GM21515 (cell line): Measurements from ENCODE around the gene HOXC9.

Experiments used
- ATAC-seq: cut with Tn5 transposase; IDR thresholded peaks from one replicate; pipeline ENCODE4 v1.9.1; 2021; ENCODE audit not compliant: unreplicated experiment

HOXC9 gene

DNA sequence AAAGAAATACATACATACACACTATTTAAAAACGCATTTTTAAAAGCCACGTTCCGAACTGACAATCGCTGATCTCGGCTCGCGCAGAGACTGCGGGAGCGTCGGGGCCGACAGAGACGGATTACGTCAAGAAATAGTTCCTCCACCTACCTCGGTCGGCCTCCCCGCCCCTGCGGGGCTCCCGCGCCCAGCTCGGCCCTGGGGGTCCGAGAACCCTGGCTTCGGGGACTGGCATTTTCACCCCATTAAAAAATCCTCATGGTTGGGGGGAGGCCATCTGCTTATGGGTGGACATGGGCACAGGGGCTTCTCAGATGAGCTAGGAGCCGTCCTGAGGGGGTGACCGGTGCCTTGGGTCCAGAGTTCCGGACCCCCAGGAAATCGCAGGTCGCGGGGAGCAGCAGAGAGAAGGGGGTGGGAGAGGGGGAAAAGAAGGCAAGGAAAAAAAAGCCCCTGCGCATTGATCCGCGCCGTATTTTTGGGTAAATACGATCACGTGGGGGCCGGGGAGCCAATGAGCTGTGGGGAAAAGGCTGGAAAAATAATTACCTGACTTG lies 324 bp upstream of the HOXC9 start:
- no peak for ATAC-seq

DNA sequence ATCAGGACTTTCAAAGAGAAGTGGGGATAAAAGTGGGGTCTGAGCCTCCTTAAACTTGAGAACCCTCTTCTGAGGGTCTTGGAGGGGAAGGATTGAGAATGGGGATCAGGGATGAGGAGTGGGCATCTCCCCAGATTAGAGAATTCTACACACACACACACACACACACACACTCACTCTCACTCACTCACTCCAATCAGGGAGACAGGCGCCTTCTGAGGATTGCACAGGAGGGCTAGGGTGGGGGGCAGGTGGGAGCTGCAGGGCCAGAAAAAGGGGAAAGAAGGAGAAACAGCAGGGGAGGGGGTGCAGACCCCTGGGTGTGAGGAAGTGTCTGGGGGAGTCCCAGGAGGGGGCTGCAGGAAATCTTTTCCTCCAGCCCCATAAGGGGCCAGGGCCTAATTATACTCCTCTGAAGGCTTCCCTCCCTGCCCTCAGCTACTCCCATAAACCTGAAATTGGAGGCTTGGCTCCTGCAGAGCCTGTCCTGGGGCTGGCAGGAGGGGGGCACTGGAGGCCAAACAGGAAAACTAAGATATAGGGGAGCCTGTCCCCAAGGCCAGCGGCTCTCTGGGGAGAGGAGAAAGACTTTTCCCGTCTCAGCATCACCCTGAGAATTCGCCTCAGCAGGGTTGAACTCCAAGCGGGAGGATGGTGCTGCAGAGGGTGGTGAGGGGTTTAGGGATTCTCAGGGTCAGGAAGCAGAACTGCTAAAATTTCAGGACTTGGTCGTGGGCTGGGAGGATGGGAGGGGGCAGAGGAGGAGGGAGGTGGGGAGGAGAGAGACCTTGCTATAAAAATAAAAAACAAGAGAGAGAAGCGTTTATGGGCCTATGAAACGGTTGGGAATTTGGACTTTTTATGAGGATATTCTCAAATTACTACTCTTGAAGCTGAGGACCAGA lies 1.6 kb downstream of the HOXC9 start:
- ATAC-seq = no peak

DNA sequence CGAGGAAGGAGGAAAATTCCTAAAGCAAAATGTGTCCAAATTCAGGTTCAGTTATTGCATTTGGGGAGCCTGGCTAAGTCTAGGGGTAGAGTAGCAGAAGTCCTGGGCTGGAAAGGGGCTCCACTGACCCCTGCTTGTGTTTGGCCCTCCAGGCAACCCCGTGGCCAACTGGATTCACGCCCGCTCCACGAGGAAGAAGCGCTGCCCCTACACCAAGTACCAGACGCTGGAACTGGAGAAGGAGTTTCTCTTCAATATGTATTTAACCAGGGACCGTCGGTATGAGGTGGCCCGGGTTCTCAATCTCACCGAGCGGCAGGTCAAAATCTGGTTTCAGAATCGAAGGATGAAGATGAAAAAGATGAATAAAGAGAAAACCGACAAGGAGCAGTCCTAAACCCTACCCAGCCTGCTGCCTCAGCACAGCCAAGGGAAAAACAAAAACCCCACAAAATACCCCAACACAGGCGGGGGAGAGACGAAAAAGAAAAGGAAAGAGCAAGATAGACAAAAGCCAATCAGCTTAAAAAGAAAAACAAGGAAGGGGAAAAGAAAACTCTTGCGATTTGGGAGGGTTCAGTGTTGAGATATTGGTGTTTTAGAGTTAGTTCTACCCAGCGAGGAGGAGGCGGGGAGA lies 2.4 kb downstream of the HOXC9 start:
- no peak for ATAC-seq

DNA sequence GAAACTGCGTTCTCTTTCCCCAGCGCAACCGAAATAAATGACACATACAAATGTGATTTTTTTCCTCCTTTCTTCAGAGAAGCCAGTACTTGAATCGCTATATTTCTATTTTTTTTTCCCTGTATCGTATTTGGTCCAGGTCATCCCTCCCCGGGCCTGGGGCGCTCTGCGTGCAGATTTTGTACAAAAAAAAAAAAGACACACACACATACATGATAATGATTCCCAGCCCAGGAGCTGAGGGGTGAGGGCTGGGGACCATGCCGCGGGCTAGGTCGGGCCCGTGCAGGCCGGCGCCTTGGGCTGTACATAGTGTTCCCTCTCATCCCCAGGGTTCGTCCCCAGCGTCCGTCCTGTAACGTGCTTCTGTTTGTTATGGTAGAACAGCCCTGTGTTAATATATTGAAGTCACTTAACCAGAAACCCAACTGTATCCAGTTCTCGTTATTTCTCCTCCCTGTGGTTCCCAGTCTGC lies 3.0 kb downstream of the HOXC9 start:
- ATAC-seq = no peak

DNA sequence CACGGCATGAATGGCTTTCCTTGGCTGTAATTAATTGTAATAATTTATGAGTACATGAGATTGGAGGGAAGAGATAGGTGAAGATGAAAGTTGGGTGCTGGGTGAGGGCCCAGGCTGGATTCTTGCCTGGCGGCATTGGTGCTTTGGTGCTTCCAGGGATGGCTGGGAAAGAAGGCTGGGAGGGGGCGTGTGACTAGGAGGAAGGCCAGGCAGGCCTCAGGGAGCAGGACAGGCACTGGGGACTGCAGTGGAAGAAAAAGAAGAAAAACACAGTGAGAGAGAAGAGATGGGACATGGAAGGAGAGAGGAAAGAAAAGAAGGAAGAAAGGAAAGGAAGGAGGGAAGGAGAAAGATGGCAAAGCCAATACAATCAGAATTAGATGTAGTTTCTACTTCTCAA lies 3.7 kb downstream of the HOXC9 start:
- ATAC-seq = no peak

DNA sequence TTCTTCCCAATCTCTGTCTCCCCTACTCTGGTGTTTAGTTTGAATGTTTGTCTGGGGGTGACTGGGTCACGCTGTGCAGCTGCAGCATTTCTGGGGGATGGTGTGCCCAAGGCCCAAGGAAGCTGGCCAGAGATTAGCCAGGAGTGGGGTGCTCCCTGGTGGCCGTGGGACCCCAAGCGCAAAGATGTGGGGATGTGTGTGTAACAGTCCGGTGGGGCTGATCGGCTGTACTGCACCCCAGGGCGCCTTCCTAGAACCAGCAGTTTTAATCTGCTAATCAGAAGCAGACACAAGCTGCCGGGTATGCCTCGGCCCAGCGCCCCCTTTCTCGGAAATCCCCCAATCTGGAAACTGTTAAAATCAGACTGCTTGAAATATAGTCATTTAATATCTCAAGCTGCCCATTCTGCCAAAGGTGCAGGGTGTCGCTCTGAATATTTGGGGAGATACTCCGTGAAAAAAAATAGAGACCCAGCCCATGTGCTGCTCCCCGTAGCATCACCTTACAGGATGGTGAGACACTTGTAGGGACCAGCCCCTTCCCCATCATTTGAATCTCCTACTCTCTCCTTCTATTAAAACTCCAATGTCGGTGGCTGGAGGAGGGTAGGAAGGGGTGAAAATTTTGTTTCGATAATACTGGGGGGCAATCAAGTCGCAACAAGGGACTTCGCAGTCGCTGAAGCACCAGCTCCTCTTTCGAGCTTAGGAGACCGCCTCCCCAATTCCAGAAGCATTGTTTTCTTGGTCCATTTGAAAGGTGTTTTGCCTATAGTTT lies 4.3 kb downstream of the HOXC9 start:
- ATAC-seq = no peak

DNA sequence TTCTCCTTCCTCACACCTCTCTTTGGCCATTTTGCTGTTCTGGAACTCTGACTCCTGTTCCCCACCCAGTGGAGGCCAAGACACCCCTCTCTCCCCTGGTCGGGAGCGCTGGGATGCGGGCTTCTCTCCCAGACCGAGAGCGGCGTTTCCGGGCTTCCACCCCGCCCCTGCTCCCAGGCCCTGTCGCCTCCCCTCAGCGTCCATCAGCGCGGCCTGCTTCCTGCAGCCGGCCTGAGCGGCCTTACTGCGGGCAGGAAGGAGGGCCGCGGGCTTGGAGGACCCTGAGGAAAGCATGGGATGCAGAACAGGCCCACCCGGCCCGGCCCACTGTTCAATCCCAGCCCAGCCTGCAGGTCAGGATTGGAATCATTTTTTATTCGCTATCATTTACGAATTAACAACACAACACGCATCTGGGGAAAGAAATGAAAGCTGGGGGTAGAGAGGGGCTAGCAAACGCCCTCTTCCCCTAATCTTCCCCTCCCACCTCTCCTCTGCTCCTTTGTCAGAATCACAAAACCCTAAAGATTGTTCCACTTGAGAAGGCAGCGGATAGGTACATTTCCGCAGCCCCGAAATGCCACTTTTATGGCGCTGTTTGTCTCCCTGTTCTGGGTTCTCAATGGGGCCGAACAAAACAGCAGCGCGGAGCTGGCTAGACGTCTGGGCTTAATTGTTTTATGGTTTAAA lies 5.0 kb downstream of the HOXC9 start:
- no peak for ATAC-seq

DNA sequence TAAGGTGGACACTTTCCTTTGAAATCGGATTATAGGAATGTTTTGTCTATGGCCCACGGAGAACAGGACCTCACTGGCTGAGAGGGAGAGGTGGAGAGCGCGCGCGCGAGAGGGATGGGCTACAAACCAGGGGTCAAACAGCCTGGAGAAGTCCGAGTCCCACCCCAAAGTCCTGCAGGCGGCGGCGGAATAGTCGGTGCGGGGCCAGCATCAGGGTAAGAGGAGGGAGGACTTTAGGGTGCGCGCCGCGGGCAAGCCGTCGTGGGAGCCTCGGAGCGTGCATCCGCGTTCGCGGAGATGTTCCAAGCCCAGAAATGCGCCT lies 5.5 kb downstream of the HOXC9 start:
- no peak for ATAC-seq

DNA sequence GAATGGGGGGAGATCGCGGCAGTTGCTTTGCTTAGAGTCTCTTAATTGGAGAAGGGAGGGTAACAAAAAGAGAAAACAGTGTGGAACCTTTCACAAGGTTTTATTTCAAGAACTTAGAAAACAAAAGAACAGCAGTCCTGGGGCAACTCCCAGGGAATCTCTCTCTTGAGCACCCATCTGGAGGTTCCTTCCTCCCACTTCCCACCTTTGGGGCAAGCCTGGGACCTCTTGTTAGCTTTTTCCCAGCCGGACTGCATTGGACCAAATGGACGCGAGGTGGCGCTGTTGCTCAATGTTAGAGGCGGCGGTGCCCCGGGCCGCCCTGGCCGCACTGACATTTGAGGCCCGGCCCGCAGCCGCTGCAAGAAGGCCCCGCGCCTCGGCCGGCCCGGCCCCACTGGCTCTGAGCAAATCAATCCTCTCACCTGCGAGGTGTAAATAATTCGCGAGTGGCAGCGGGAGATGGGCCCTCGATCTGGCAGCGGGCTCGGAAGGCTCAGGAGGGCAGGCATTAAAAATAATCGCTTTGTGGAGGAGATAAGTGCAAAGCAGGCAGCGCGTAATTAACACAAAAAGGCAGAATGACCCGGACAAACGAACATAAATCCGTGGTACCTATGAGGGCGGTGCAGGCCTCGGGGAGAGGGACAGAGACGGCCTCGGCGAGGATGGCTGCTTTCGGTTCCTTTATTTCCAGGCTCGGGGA lies 6.0 kb downstream of the HOXC9 start:
- peak; percentile 61 for ATAC-seq

DNA sequence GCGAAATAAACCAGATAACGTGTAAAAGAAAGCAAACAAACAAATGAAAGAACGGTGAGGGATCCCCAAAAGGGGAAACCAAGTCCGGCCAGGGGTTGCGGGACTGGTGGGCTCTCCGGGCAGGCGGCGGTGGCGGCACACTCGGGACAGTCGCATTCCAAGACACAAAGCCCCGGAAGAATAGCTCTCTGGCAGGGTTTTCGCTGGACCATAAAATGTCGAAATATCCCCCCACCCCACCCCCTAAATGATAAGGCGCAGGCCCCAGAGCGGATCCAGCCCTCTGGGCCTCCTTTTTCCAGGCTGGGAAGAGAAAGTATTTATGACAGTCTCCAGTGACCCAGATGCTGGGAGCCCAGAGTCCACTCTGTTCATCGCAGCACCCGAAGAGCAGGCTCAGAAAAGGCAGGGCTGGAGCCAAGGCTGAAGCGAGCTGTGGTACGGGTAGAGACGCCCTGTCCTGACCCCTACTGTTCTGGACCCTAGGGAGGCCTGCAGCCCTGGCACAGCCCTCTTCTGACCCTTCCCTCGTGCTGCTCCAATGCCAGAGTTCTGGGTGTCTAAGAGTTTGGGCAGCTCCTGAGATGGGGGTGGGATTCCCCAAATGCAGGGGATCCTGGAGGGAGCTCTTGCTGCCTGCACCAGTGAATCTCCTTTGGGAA lies 6.7 kb downstream of the HOXC9 start:
- no peak for ATAC-seq

DNA sequence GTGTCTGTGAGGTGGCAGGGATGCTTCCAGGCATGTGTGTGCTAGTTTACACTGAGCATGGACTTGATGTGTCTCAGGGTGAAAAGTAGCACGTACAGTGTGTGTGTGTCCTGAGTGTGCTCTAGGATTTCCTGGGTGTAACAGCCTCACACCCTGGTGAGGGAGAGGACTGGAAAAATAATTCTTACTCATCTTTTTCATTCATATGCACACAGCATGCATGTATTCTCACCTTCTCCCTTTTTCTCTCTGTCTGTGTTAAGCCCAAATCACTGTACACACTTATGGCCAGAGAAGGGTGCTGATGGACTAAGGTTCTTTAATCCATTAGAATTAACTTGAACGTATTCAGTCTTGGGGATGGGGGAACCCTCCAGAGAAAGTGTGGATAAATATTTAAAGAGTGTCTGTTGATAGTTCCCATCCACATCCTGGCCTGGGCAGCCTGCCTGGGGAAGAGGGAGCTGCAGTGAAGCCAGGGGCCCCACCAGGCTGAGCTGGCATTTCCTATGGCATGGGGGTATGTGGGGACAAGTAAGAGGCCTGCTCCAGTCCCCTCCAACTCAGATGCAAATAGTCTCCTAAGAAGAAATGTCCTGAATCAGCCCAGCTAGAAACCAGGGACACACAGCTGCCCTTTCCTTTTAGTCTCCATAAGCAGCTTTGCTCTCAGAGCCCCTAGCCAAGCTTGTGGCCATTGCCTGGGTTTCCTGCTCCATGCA lies 7.7 kb downstream of the HOXC9 start:
- ATAC-seq = no peak

DNA sequence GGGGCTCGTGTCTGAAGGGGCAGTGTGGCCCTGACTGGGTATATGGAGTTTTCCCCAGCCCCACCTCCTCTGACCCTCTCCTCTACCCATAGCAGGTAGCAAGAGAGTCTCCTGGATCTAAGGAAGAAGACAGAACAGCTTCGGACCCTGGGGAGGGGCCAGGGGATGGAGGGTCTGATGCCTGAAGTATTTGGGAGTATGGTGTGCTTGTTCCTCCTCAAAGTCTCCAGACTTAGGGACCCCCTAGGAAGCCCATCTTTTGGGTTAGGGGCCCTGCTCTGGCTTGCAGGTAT lies 8.2 kb downstream of the HOXC9 start:
- ATAC-seq = no peak

DNA sequence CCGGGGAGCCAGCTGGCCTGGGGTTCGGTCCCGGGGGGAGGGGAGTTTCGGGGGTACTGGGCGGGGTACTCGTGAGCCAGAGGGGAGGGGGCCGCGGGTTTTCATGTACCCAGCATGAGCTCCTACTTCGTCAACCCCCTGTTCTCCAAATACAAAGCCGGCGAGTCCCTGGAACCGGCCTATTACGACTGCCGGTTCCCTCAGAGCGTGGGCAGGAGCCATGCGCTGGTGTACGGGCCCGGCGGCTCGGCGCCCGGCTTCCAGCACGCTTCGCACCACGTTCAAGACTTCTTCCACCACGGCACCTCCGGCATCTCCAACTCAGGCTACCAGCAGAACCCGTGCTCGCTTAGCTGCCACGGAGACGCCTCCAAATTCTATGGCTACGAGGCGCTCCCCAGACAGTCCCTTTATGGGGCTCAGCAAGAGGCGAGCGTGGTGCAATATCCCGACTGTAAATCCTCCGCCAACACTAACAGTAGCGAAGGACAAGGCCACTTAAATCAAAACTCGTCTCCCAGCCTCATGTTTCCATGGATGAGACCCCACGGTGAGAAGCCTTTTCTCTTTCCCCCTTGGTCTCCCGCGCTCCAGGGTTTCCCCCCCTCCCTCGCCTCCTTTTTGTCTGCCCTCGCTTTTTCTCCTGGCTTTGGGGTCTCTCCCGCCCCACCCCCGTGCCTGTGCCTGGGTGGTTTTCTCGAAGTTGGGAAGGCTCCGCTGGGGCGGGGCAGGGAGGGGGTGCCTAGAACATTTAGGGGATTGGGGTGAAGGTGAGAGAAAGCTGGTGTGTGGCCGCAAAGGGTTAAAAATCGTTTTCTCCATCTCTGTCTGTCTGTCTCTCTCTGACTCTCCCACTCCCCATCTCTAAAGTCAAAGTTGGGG lies 9.5 kb downstream of the HOXC9 start:
- ATAC-seq = no peak

DNA sequence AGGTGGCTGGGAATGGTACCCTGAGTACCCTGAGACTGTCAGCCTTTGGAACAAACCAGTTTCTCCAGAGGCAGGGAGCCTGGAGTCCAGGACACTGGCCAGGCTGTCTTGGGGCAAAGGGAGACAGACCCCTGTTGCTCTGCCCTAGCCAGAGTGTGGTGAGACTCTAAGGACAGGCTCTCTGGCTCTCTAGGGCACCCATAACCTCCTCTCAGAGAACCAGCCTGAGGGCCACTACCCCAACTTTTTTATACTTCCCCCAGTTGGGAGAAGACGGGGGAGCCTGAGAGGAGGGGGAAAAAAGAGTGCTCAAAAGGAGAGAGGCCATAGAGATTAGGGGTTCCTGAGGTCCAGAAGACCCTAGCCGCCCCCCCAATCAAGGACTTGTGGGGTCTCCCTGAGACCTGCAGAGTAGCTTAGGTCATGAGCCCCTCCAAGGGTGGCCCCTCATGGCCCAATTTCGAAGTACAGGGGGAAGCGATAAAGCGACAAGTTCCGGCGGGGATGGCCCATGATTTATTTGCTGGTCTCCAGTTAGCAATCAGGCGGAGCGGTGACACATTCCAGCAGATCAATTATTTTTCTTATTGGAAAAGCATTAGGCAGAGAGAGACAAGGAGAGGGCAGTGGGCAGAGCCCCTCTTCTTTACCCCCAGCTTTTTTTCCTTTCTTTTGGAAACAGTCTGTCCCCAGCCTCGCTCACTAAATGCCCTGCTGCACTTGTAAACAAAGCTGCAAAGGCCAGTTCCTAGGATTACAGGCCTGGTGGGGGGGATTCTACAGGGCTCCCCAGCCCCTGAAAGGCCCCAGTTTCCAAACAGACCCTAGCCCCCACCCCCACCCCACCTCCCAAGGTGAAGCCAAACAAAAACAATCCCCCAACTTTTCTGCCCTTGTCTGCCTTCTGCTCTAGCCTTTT lies 10.4 kb downstream of the HOXC9 start:
- ATAC-seq = no peak

DNA sequence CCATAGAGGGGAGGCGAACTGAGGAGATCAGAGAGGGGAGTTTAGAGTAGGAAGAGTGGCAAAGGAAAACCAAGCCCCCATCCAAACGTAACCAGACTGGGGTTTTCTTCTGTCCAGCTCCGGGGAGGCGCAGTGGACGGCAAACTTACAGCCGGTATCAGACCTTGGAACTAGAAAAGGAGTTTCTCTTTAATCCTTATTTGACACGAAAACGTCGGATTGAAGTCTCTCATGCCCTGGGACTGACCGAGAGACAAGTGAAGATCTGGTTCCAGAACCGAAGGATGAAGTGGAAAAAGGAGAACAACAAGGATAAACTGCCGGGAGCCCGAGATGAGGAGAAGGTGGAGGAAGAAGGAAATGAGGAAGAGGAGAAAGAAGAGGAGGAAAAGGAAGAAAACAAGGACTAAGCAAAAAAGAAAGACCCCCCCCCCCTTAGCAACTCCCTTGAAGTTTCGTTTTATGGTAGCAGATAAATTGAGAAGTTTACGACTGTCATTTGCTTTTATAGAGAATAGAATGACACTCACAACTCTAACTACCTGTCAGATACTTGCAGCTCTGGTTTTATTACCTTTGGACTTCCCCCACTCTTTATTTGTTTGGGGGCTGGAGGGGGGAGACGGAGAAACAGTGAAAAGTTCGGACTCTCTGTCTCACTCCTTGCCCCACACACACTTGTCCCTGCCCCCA lies 11.2 kb downstream of the HOXC9 start:
- no peak for ATAC-seq

DNA sequence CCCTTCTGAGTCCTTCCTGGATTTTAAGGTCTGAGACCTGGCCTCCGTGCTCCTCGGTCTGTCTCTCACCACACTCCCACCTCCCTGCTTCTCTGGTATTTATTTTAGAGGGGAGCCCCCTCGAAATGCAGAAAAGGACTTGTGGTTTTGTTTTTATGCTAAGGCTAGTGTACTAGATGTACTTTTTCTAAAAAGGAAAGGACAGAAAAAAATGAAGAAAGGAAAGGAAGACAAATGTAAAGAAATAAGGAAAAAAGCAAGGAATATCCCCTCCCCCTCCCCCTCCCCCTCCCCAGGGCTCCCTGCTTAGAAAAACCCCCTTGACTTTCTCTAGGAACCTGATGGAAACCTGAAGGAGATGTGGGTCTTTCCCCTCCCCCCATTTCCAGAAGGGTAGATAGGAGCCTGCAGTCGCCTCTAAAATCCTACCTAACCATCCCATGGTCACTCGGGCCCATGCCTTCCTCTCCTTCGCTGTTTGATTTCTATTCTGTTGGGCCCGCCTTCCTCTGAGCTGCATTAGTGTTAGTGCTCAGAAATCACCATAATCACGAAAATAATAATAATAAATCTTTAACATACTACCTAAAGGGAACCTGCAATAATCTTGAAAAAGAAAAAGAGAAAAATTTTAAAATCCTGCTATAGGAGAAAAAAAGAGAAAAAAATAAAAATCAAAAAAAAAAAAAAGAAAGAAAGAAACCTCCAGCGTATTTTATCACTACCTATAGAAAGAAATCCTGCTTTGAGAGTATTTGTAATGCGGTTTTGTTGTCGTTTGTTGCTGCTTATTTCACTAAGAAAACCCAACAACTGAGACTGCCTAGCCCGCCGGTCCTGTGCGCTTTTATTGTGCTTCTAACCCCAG lies 11.9 kb downstream of the HOXC9 start:
- ATAC-seq = no peak
